Measurements from ENCODE around the gene C16orf74.

C16orf74 gene

GRCh38 chr16:85716680-85717038 is 34.2 kb downstream of the C16orf74 start:
- no peak for DNase-seq

DNA sequence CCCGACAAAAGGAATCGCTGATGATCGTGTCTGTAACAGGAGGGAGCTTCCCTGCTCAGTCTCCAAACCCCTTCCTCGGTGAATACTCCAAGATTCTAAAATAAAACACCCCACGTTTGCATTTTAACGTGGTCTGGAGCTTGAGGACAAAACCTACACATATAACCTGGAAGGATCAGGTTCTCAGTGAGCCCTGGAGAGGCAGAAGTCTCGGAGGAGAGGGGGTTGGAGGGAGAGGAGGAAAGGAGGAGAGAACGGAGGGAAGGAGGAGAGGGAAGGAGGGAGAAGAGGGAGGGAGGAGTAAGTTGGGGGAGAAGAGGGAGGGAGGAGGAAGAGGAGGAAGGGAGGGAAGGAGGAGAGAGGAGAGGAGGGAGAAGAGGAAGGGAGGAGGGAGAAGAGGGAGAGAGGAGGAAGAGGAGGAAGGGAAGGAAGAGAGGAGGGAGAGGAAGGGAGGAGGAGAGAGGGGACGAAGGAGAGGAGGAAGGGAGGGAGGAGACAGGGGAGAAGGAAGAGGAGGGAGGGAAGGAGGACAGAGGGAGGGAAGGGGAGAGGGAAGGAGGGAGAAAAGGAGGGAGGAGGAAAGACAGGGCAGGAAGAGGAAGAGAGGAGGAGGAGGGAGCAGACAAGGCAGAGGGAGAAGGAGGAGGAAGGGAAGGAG is 34.7 kb downstream of the C16orf74 start:
- DNase-seq = no peak

GRCh38 chr16:85715169-85716021 is 35.5 kb downstream of the C16orf74 start:
- no peak for DNase-seq

- DNase-seq = no peak
These were observed 38.1 kb downstream of the C16orf74 start for GRCh38 chr16:85712801-85713200.

- DNase-seq = no peak
These were observed 38.8 kb downstream of the C16orf74 start for GRCh38 chr16:85711982-85712587.

DNA sequence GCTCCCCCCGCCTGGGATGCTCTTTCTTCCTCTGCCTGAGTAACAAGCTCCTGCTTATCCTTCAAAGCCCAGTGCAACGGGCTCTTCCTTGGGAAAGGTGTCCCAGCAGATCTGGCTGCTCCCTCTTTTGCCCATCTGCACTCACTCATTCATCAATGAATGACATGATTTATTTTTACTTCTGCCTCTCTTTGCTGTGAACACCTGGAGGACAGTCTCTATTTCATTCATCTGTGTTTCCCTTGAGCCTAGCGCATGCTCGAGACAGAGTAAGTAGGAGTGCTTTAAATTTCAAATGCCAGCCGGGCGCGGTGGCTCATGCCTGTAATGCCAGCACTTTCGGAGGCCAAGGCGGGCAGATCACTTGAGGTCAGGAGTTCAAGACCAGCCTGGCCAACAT is 40.2 kb downstream of the C16orf74 start:
- DNase-seq = no peak

DNA sequence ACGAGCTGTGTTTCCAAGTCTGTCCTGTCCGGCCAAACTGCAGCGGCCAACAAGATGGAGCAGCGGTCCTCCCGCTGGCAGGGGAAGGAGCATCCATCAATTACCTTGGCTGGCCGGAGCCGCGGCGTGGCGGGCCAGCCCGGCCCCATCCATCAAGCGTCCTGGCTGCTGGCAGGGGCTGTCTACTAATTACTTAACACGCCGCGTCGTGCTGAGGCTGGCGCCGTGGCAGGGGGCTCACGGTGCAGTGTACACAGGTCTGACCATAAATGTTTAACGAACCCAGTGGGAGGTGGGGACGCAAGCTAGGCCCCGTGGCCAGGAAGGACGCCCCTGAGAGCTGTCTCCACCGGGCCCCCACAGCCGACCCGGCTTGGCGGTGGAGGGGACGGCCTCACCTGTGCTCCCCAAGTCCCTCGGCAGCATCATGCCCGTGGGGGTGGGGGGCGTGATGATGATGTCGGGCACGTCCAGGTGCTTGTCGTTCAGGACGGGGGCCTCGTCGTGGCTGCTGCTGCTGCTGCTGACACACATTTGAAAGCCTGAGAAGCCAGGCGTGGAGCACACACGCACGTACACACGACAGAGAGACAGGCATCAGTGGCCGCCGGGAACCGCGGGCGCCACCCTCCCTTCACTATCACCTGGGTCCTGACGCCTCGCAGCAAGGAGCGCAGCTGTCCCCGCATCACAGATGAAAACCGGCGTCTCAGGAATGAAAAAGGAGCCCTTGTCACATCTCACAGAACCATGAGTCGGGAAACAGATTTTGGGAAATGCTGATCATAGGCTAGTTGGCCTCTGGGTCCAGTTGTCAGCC is 40.9 kb downstream of the C16orf74 start:
- DNase-seq = no peak

- no peak for DNase-seq
These were observed 42.6 kb downstream of the C16orf74 start for GRCh38 chr16:85708338-85708737.

DNA sequence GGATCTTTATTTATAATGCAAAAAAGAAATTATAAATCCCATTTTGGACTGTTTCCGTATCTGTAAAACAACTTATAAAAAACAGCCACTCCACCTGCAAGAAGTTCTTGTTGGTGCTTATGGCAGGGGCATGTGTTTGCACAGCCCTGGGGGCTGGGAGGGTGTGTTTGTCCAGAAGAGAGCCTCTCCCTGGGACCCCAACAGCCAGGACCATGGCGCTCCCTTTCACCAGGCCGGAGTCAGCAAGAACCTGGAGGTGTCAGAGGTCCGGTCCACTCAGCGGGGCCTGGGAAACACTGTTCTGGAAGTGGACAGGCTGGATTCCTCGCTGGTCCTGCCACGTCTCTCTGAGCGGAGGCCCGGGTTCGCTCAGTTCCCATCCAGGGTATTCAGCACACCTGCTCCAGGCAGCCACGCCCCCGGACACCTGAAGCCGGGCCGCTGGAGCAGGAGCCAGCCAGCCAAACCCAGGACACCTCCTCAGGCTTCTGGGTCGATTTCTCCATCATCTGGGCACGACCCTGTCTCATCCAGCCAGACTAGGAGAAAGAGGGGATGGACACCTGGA is 43.3 kb downstream of the C16orf74 start:
- DNase-seq = no peak

- no peak for DNase-seq
These were observed 44.4 kb downstream of the C16orf74 start for GRCh38 chr16:85706449-85707034.

- no peak for DNase-seq
These were observed 45.7 kb downstream of the C16orf74 start for GRCh38 chr16:85704900-85705846.

DNA sequence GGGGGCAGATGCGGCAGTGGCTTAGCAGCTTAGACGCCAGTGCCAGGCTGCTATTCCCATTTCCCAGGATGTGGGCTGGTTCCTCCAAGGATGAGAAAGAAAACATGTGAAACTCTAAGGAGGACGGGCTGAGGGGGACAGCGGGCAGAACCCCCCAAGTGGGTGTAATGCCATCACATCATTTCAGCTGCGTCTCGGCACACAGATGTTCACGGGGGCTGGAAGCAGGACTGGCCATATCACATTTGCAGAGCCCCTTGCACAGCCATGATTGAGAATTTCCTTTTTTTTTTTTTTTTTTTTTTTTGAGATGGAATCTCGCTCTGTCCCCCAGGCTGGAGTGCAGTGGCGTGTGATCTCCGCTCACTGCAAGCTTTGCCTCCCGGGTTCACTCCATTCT is 46.9 kb downstream of the C16orf74 start:
- no peak for DNase-seq

GRCh38 chr16:85699628-85700027 is 51.3 kb downstream of the C16orf74 start:
- no peak for DNase-seq

GRCh38 chr16:85698935-85699558 is 51.8 kb downstream of the C16orf74 start:
- no peak for DNase-seq

DNA sequence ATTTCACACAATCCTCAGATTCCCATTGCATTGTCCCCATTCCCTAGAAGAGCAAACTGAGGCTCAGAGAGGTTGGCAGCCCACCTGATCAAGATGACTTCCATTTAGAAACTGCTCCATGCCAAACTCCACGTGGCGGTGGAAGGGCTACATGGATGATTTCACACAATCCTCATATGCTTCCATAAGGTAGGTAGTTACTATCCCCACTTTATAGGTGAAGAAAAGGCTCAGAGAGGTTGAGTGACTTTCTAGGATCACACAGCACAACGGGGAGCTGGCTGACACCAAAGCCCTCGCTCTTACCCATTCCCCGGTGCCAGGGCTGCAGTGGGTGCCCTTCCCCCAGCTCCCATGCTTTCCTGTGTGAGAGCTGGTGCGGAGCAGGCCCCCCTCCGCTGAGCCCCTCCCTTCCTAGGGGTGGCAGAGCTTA is 52.4 kb downstream of the C16orf74 start:
- DNase-seq = no peak

DNA sequence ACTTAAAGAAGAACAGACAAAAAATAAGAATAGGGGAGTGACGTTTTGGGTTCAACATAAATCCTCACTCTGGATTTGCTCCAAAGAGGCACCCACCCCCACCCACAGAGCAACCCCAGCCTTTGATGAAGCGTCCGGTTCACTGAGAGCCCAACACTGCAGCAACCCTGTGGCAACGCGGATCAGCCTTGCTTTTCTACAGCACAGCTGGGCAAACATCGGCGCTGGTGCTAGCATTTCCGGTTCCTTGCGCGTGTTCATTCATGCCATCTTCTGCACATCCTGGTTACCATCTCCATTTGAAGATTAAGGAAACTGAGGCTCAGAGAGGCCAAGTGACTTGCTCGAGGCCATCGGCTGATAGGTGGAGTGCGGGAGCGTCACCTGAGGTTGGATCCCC is 53.5 kb downstream of the C16orf74 start:
- no peak for DNase-seq

DNA sequence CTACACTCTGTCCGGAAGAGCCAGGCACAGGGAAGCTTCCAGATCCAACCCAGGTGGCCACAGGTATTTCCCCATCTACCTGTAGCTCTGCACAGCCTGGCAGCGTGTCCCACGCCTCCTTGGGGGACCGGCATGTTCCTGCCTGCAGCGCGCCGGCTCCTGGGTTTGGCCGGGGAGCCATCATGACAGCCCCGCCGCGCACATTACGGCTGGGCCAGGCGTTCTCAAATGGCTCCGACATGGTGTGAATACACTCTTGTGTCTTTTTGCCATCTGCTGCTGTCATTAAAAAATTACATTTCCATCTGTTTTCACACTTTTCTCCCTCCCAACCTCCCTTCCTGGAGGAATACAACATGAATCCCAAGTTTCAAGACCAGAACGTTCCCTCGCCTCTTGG is 54.1 kb downstream of the C16orf74 start:
- DNase-seq = no peak

DNA sequence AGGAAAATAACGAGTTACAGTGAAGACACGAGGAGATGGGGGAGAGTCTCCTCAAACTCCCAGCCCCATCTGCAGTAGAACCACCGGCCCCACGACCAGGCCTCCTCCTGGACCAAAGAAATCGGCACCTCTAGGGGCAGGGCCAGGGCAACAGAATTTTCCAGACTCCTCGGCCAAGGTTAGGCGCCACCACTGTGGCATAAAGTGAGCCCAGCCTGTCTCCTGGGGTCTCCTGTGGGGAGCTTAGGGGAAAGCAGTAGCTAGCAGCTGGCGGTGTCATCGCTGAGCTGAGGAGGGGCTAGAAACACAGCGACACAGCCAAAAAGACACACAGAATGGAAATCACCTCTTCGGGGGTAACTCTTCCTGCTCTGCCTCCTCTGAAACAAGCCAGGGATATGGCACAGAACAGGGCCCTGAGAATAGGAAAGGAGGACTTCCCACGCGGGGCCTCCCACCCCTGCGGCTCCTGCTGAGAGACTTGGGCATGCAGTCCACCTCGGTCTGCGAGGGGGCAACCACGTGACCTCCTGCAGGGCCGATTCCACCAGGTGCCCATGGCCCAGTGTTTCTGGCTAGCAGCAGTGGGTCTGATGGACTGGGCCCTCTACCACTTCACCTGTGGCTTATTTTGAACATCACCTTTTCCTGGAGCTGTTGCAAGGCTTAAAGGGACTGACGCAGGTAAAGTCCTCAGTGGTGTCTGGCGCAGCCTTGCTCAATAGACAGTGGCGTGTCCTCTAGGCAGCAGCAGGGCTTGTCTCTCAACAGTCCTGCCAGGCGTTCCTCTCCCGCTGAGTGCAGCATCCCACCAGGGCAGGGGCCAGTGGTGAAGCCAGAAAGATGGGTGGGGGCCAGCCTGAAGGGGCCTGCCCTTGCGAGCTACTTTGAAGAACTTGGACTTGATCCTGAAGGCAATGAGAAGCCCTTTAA is 55.4 kb downstream of the C16orf74 start:
- no peak for DNase-seq

DNA sequence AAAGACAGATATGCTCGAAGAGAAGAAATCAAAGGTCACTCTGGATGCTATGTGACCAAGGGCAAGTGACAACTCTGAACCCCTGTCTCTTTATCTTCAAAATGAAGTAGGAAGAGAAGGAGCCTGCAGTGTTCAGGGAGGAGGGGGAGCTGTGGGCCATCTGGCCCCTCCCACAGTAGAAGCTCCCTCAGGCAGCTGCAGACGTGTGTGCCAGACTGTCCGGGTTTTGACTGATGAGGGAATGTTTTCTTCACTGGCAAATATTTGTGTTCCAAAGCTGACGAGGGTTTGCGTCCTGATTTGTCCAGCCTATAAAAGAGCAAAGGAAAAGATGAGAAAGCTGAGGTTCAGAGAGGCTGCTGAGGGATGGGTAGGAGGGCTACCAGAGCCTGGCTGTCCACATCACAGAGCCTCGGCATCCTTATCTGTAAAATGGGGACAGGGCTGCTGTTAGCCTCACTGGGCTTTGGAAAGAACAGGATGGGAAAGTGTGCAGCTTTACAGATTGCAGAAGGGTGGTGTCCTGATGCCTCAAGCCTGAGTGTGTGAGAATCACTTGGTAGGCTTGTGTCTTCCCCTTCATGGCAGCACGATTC is 60.3 kb downstream of the C16orf74 start:
- no peak for DNase-seq
